ENCODE data around the gene SLC35F1. TPM values are rescaled to one million over a fixed set of nuclear protein-coding genes. Genes with fewer than 3 reads are reported as not detected.

Gene SLC35F1
- total RNA-seq, 2 donors from 2014 or later: 1.5 to 2.1 TPM

- WGBS: 71% methylated on average over 2 of the region's 2 CpGs
- Histone ChIP-seq H3K27ac (no peak overlapping the region), H3K4me3 (no peak overlapping the region), H3K9me3 (no peaks in the 10 kb centered on the region), H3K27me3 (replicated peaks; ENCODE audit: insufficient read depth) (no peaks in the 10 kb centered on the region), H3K4me1 (replicated peaks) (no peaks in the 10 kb centered on the region), H3K36me3 (no peaks in the 10 kb centered on the region)
- TF ChIP-seq CTCF (IDR thresholded peaks at IDR 0.05): no peak
- TF ChIP-seq POLR2A (IDR thresholded peaks at IDR 0.05): no peak
- no peak for TF ChIP-seq POLR2AphosphoS5 (IDR thresholded peaks at IDR 0.05)
- intact Hi-C loops (cut with DNase I): loop anchor here (5.0 to 10.0 kb wide), 2 partner anchors 275 to 302 kb away; no protein-coding TSS in a partner anchor
- DNase-seq (ENCODE audit: low spot score): no peak
These were observed 373.1 kb downstream of the SLC35F1 start for GRCh38 chr6:118280210-118280609.

GRCh38 chr6:118281291-118281690, 374.2 kb downstream of the SLC35F1 start:
- TF ChIP-seq POLR2AphosphoS5 (IDR thresholded peaks at IDR 0.05) (no peak), POLR2A (IDR thresholded peaks at IDR 0.05) (no peak), CTCF (IDR thresholded peaks at IDR 0.05) (no peak)
- Histone ChIP-seq H3K4me1 (replicated peaks) (no peaks in the 10 kb centered on the region), H3K27me3 (replicated peaks; ENCODE audit: insufficient read depth) (no peaks in the 10 kb centered on the region), H3K27ac (no peak overlapping the region), H3K9me3 (no peaks in the 10 kb centered on the region), H3K4me3 (no peak overlapping the region), H3K36me3 (no peaks in the 10 kb centered on the region)
- no peak for DNase-seq (ENCODE audit: low spot score)
- intact Hi-C loops (cut with DNase I): loop anchor here (5.0 to 10.0 kb wide), 2 partner anchors 274 to 301 kb away; no protein-coding TSS in a partner anchor

GRCh38 chr6:118283766-118284165, 376.7 kb downstream of the SLC35F1 start:
- WGBS: 14% methylated on average over 8 of the region's 8 CpGs
- intact Hi-C loops (cut with DNase I): loop anchor here (5.0 to 10.0 kb wide), 2 partner anchors 271 to 299 kb away; no protein-coding TSS in a partner anchor
- DNase-seq (ENCODE audit: low spot score): peak; percentile 34
- Histone ChIP-seq H3K4me3 (no peak overlapping the region), H3K4me1 (replicated peaks) (no peaks in the 10 kb centered on the region), H3K27me3 (replicated peaks; ENCODE audit: insufficient read depth) (no peaks in the 10 kb centered on the region), H3K9me3 (no peaks in the 10 kb centered on the region), H3K36me3 (no peaks in the 10 kb centered on the region), H3K27ac (no peak overlapping the region)
- TF ChIP-seq POLR2AphosphoS5 (IDR thresholded peaks at IDR 0.05): no peak
- TF ChIP-seq POLR2A (IDR thresholded peaks at IDR 0.05): no peak
- TF ChIP-seq CTCF (IDR thresholded peaks at IDR 0.05): peak; percentile 13 to 64 (median 56)

- H3K36me3 ChIP-seq: no peaks in the 10 kb centered on the region
- no peaks in the 10 kb centered on the region for H3K4me1 ChIP-seq (replicated peaks)
- H3K4me3 ChIP-seq: no peak overlapping the region
- TF ChIP-seq POLR2A (IDR thresholded peaks at IDR 0.05) (no peak), POLR2AphosphoS5 (IDR thresholded peaks at IDR 0.05) (no peak), CTCF (IDR thresholded peaks at IDR 0.05) (peak in 3 of 4 experiments; percentile 12 to 41 (median 13))
- H3K27me3 ChIP-seq (replicated peaks; ENCODE audit: insufficient read depth): no peaks in the 10 kb centered on the region
- DNase-seq (ENCODE audit: low spot score): no peak
- H3K27ac ChIP-seq: no peak overlapping the region
- no peaks in the 10 kb centered on the region for H3K9me3 ChIP-seq
- 76% methylated on average over 5 of the region's 5 CpGs for WGBS
- intact Hi-C loops (cut with DNase I): loop anchor here (5.0 to 10.0 kb wide), 4 partner anchors 222 to 337 kb away; no protein-coding TSS in a partner anchor
These were observed 377.8 kb downstream of the SLC35F1 start for GRCh38 chr6:118284736-118285360.

GRCh38 chr6:118285791-118286190, 378.7 kb downstream of the SLC35F1 start:
- WGBS: 78% methylated on average over 1 of the region's 1 CpG
- H3K4me1 ChIP-seq (replicated peaks): no peaks in the 10 kb centered on the region
- no peak for DNase-seq (ENCODE audit: low spot score)
- no peaks in the 10 kb centered on the region for H3K27me3 ChIP-seq (replicated peaks; ENCODE audit: insufficient read depth)
- no peak overlapping the region for H3K4me3 ChIP-seq
- H3K9me3 ChIP-seq: no peaks in the 10 kb centered on the region
- no peak overlapping the region for H3K27ac ChIP-seq
- no peaks in the 10 kb centered on the region for H3K36me3 ChIP-seq
- no peak for TF ChIP-seq POLR2A (IDR thresholded peaks at IDR 0.05)
- no peak for TF ChIP-seq CTCF (IDR thresholded peaks at IDR 0.05)
- no peak for TF ChIP-seq POLR2AphosphoS5 (IDR thresholded peaks at IDR 0.05)
- intact Hi-C loops (cut with DNase I): loop anchor here (5.0 to 10.0 kb wide), 3 partner anchors 222 to 337 kb away; no protein-coding TSS in a partner anchor

Data from prostate gland (tissue), 2 donors.